ENCODE results near the gene BCAS3. TPM values are rescaled to one million over a fixed set of nuclear protein-coding genes. Genes with fewer than 3 reads are reported as not detected.

Gene BCAS3
- polyA plus RNA-seq, 3 donors = 10.3 to 19.1 (median 14.7) TPM

DNA sequence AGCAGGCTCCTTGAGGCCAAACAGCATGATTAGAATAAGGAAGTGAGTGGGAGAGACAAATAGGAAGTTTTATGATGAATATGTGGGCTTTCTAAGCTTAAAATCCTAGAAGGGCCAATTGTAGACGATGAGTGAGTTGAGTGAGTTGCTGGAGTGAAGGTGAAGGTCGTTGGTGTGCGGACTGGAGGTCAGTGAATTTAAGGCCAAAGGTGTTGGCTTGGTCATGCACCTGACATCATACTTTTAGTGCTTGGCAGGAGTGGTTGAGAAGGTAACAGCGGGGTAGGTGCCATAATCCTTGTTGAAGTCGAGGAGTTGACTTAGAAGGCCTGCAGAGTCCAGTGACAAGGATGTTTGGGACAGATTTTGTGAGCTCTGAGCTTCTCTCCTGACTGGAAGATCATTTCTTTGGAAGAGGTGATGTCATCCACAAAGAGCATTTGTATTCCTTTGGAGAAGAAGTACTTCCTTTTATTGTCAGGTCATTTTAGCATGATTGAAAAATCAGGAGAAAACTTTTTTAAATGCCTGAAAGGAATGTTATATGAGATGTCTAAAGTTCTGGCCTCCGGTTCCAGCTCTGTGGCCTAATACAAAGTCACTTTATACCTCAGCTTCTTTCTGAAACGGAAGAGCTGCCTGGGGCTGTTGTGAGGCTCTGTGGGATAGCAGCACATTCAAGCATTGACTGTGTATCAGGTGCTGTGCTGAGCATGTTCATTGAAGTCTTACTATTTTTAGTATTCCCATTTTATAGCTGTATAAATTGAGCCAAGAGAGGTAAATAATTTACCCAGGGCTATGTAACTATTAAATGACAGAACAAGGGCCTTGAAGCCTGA is 668.4 kb downstream of the BCAS3 start:
- Histone ChIP-seq H4K20me1 (ENCODE audit: insufficient read depth, low read length) (no peaks in the 10 kb centered on the region), H3K27me3 (ENCODE audit: control insufficient read depth in 2 of 2, insufficient read depth in 2 of 2, low read length in 2 of 2) (no peaks in the 10 kb centered on the region), H3K27ac (ENCODE audit: low read depth in 1 of 2, low read length in 2 of 2) (no peak overlapping the region), H3K36me3 (replicated peaks in 1 of 2; ENCODE audit: control insufficient read depth in 1 of 2, insufficient read depth in 2 of 2, low read length in 2 of 2) (no peaks in the 10 kb centered on the region), H3K79me2 (ENCODE audit: insufficient read depth, low read length) (no peaks in the 10 kb centered on the region), H3K4me2 (replicated peaks; ENCODE audit: extremely low read depth, low read length, poor library complexity, severe bottlenecking) (no peak overlapping the region), H3K9me3 (replicated peaks in 1 of 2; ENCODE audit: control insufficient read depth in 1 of 2, insufficient read depth in 1 of 2, low read length in 2 of 2) (no peaks in the 10 kb centered on the region), H3K4me3 (replicated peaks in 1 of 3; ENCODE audit: low read depth in 2 of 3, low read length in 3 of 3) (no peak overlapping the region), H2AFZ (ENCODE audit: insufficient read depth, low read depth, low read length, poor library complexity, severe bottlenecking) (no peak overlapping the region), H3K9ac (ENCODE audit: insufficient read depth, low read length, poor library complexity, severe bottlenecking) (no peak overlapping the region), H3K4me1 (ENCODE audit: control insufficient read depth in 1 of 2, insufficient read depth in 2 of 2, low read length in 2 of 2) (no peaks in the 10 kb centered on the region)
- intact Hi-C loops (cut with micrococcal nuclease) = no loop called here
- TF ChIP-seq, protein P1, sequence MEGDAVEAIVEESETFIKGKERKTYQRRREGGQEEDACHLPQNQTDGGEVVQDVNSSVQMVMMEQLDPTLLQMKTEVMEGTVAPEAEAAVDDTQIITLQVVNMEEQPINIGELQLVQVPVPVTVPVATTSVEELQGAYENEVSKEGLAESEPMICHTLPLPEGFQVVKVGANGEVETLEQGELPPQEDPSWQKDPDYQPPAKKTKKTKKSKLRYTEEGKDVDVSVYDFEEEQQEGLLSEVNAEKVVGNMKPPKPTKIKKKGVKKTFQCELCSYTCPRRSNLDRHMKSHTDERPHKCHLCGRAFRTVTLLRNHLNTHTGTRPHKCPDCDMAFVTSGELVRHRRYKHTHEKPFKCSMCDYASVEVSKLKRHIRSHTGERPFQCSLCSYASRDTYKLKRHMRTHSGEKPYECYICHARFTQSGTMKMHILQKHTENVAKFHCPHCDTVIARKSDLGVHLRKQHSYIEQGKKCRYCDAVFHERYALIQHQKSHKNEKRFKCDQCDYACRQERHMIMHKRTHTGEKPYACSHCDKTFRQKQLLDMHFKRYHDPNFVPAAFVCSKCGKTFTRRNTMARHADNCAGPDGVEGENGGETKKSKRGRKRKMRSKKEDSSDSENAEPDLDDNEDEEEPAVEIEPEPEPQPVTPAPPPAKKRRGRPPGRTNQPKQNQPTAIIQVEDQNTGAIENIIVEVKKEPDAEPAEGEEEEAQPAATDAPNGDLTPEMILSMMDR (IDR thresholded peaks at IDR 0.05) = no peak
- peaks cover 1 to 7% (median 3%) of the 10 kb centered on the region in 3 donors for H3K27me3 Mint-ChIP-seq (ENCODE audit: low read depth in 3 of 3)
- H3K36me3 Mint-ChIP-seq = no peaks in the 10 kb centered on the region
- H3K4me1 Mint-ChIP-seq = no peaks in the 10 kb centered on the region
- H3K27ac Mint-ChIP-seq = no peak overlapping the region
- 83% methylated on average over 5 of the region's 7 CpGs for WGBS (ENCODE audit: insufficient coverage)
- DNase-seq = no peak
- no peaks in the 10 kb centered on the region for H3K9me3 Mint-ChIP-seq
- H3K4me3 Mint-ChIP-seq = no peak overlapping the region

DNA sequence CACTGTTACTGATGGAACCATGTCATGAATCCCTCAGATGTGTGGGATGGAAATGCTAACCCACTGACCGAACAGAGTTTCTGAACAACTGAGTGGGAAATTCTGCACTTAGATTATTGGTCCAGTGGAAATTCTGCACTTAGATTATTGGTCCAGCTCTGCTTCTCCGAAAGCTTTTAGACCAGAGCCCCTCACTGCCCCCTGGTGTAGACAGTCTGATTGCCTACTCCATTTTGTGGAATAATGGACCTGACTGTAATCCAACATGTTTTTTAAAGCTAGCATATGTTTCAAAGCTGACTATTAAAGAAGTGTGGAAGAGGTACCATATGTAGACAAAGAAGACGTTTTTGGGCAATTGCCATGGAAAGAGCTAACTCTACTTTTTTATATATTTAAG is 671.7 kb downstream of the BCAS3 start:
- Histone ChIP-seq H3K9me3 (replicated peaks in 1 of 2; ENCODE audit: control insufficient read depth in 1 of 2, insufficient read depth in 1 of 2, low read length in 2 of 2) (no peaks in the 10 kb centered on the region), H3K4me3 (replicated peaks in 1 of 3; ENCODE audit: low read depth in 2 of 3, low read length in 3 of 3) (no peak overlapping the region), H3K36me3 (replicated peaks in 1 of 2; ENCODE audit: control insufficient read depth in 1 of 2, insufficient read depth in 2 of 2, low read length in 2 of 2) (no peaks in the 10 kb centered on the region), H3K4me2 (replicated peaks; ENCODE audit: extremely low read depth, low read length, poor library complexity, severe bottlenecking) (no peak overlapping the region), H3K4me1 (ENCODE audit: control insufficient read depth in 1 of 2, insufficient read depth in 2 of 2, low read length in 2 of 2) (no peaks in the 10 kb centered on the region), H3K9ac (ENCODE audit: insufficient read depth, low read length, poor library complexity, severe bottlenecking) (no peak overlapping the region), H4K20me1 (ENCODE audit: insufficient read depth, low read length) (no peaks in the 10 kb centered on the region), H2AFZ (ENCODE audit: insufficient read depth, low read depth, low read length, poor library complexity, severe bottlenecking) (no peak overlapping the region), H3K27ac (ENCODE audit: low read depth in 1 of 2, low read length in 2 of 2) (no peak overlapping the region), H3K79me2 (ENCODE audit: insufficient read depth, low read length) (no peaks in the 10 kb centered on the region), H3K27me3 (ENCODE audit: control insufficient read depth in 2 of 2, insufficient read depth in 2 of 2, low read length in 2 of 2) (no peaks in the 10 kb centered on the region)
- Mint-ChIP-seq H3K4me3 (no peak overlapping the region), H3K9me3 (no peaks in the 10 kb centered on the region), H3K36me3 (peaks cover 0 to 2% of the 10 kb centered on the region in 2 donors), H3K27ac (no peak overlapping the region), H3K4me1 (no peaks in the 10 kb centered on the region), H3K27me3 (ENCODE audit: low read depth in 3 of 3) (peaks cover 2 to 4% (median 3%) of the 10 kb centered on the region in 3 donors)
- intact Hi-C loops (cut with micrococcal nuclease) = no loop called here
- TF ChIP-seq, protein P1 (IDR thresholded peaks at IDR 0.05) = no peak
- no peak for DNase-seq
- WGBS (ENCODE audit: insufficient coverage) = 86% methylated on average over 2 of the region's 3 CpGs

All from CD14-positive monocyte (primary cell).